ENCODE measurements around the gene ERGIC1.

DNA sequence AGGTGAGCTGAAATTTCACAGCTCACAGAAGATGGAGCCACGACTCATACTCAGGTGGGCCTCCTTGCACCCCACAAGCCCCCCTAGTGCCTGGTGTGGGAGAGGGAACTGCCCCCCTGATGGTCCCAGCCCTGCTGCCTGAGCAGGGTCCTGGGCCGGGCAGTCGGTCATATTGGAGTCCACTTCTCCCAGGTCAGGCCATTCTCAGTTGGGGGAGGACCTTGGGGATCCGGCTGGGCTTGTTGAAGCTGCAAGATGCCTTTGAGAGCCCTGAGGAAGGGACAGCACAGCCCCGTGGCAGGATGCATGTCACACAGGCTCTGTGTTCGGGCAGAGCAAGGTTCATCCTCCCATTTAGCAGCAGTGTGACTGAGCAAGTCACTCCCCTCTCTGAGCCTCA lies 56.6 kb downstream of the ERGIC1 start:
- TF ChIP-seq, protein P1, sequence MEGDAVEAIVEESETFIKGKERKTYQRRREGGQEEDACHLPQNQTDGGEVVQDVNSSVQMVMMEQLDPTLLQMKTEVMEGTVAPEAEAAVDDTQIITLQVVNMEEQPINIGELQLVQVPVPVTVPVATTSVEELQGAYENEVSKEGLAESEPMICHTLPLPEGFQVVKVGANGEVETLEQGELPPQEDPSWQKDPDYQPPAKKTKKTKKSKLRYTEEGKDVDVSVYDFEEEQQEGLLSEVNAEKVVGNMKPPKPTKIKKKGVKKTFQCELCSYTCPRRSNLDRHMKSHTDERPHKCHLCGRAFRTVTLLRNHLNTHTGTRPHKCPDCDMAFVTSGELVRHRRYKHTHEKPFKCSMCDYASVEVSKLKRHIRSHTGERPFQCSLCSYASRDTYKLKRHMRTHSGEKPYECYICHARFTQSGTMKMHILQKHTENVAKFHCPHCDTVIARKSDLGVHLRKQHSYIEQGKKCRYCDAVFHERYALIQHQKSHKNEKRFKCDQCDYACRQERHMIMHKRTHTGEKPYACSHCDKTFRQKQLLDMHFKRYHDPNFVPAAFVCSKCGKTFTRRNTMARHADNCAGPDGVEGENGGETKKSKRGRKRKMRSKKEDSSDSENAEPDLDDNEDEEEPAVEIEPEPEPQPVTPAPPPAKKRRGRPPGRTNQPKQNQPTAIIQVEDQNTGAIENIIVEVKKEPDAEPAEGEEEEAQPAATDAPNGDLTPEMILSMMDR (IDR thresholded peaks at IDR 0.05; ENCODE audit: low read depth, low read length, poor library complexity, severe bottlenecking), result no peak
- no peak for TF ChIP-seq EZH2phosphoT487 (IDR thresholded peaks at IDR 0.05; ENCODE audit: borderline replicate concordance, low read length)
